ENCODE data around the gene DPH2.

The DPH2 gene

DNA sequence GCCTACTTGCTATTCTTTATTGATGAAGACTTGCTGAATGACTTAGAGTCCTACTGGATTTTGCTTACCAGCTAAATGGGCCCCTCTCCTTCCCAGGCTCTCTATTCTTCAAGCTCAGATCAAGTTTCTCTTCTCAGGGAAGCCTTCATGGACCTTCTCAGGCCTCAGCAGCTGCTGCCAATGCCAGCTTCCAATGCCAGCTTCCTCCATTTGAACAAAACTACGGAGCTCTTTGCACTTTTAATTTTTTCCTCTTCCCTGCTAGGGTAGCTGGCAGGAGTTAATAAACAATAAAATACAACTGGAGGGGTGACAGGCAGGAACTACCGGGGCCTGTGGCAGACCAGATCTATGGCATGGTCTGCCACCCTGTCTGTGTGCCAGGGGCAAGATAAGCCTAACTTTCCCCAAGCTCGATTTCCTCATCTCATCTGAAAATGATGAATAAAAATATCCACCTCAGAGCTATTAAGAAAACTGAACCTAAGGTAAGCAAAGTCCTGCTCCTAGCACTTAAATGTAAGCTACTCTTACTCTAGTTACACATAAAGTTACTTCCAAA is 24.1 kb upstream of the DPH2 start:
- peak in 2 of 14 donors; percentile 18 to 45 for DNase-seq

DNA sequence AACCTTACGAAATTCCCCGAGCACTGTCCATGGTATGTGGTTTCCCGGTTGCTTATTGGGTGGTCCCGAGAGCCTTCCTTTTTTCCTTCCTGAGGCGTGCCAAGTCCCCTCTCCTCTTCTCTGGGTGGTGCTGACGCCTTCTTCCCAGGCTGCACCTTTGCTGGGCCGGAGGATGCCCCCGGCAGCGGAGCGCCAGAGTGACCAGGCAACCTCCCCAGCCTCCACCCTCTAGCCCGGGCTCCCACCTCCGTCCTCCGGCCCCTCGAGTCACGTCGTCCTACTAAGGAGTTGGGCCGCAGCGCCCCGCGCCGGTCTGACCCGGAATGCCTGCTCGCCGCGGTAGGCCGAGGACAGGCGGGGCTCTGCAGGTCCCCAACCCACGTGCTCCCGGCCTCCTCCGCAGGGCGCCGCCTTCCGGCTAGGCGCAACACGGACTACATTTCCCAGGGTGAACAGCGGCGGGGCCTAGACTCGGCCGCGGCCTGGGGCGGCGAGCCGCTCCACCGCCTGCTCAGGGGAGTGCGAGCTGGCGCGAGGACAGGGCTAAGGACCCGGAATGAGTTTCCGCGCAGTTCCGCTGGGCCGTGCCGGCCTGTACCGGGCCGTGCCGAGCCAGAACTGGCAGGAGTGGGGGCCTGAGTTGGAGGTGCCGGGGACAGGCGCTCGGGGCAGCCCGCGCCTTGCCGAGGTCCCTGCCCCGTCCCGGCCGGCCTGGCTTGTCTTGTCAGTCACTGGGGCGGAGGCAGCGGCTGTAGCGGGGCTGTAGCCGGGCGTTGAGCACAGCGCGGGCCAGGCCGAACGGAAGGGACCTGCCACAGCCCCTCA is 23.4 kb upstream of the DPH2 start, which contains the start of gene IPO13:
TSS of gene IPO13 (plus strand) at position 715 of the 825 bp plus-strand sequence. CDS start 651 bp downstream, outside the sequence.
- DNase-seq: peak; percentile 34 to 98 (median 96)

DNA sequence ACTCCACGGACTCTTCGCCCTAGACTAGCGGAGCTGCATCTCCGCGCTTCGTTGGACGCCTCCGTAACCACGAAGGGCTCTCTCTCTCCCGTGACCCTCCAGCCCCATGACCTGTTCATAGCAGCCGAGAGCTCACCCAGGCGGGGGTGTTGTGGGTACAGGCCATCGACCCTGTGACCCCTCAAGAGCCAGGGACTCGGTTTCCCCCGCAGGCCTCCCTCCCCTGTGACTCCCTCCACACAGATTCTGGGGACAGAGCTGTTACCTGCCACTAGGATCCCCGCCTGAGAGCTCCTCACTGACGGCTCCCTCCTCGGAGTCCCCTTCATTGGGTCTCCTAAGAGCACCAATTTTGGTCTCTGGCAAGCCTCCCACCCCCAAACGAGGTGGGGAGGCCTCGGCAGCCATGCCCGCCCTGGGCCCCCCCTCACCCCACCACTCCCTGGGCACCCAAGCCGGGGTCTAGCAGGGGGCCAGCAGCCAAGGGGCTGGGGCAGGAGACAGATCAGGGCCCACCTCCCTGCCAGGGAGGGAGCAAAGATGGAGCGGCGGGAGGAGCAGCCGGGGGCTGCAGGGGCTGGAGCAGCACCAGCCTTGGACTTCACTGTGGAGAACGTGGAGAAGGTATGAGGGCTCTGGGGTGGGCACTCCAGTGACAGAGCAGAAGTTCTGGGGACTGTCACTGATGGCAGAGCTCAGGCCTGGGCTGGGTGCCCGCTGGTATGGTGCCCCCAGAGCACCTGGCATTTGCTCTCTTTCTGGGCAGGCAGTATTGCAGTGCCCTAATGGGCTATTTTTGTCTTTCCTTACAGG is 22.5 kb upstream of the DPH2 start:
- DNase-seq: peak in 5 of 14 donors; percentile 29 to 63 (median 50)

DNA sequence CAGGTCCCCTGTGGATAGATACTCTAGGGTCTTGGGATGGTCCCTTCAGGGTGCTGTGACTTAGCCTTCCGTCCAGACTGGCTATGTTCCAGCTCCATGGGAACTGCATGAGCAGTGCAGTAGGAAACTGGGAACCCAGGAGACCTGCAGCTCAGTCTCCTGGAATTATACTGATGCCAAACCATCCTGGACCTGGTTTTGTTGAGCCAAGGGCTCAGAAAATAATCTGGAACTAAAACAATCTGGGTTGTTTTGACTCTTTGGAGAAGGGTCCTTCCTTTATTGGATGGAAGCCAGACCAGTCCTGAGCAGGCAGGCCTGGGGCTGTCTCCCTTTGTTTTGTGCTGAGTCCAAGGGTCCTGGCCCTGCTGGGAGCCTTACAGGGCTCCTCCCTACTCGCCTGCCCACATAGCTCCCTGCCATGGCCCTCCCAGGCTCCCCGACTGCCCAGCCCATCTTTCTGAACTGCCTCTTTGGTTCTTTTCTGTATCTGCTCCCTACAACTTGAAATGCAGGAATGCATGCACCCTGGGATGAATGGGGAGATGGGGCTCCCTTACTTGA is 21.9 kb upstream of the DPH2 start:
- peak in 3 of 14 donors; percentile 26 to 34 (median 33) for DNase-seq

DNA sequence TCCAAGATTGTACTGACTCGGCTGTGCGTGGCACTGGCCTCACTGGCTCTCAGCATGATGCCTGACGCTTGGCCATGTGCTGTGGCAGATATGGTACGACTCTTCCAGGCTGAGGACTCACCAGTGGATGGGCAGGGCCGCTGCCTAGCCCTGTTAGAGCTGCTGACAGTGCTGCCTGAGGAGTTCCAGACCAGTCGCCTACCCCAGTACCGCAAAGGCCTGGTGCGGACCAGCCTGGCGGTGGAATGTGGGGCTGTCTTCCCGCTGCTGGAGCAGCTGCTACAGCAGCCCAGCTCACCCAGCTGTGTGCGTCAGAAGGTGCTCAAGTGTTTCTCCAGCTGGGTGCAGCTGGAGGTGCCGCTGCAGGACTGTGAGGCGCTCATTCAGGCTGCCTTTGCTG is 20.1 kb upstream of the DPH2 start:
- peak in 2 of 14 donors; percentile 22 to 41 for DNase-seq

DNA sequence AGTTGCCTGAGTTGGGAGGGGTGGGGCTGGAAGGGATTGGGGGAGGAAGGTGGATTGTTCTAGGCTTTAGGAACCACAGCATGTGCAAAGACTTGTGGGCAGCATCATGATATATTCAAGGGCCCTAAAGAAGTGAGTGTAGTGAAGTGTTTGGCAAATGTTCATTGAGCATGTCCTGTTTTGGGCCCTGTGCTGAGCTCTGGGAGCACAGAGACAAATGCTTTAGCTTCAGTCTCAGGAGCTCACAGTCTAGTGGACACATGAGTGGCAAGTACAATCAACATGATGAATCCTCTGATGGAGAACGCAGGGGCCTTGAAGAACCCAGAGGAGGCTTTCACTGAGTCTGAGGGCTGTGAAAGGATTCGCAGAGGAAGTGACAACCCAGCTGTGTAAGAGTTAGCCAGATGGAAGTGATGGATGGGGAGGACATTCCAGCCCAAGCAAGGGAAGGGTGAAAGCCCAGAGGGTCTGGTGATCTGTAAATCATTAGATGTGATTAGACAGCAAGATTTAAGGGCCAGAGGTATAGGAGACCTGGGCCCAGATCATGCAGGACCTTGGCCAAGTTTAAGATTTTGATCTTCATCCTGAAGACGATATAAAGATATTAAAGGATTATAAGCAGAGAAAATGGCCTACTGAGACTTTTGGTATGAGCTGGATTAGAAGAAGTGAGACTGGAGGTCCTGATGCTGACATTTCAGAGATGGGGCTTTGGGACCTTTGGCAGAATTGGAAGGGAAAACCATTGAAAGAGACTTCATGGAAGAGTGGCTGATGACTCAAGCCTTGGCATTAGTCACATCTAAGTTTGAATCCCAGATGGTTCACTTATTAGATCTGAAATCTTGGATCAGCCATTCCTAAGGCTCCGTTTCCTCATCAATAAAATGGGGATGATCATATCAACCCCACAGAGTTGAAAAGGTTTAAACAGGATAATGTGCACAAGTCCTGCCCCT is 18.5 kb upstream of the DPH2 start:
- DNase-seq: no peak

DNA sequence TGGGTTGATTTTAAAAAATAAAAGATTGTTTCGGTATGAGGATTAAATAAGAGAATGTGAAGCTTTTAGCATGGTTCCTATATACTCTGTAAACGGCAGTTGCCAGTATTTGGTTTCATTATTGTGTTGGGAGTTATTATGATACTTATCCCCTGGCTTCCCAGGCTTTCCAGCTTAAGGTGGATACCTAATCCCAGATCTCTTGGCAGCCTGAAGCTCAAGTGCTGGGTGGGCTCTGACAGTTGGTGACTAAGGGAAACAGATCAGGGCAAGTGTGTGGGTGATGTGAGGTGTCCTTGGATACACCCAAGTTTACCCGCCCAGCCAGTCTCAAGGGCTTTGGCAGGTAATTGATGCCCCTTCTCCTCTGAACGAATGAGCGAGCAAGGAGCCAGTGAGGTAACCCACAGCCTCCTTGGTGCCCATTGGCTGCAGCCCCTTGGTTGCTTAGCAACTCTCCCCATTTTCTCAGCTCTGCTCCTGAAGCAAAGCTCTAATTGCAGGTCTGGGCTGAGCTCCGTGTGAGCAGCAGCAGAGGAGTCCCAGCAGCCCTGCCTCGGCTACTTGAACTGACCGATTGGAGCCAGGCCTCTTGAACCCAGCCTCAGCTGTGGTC is 17.0 kb upstream of the DPH2 start:
- peak in 2 of 14 donors; percentile 20 to 34 for DNase-seq

DNA sequence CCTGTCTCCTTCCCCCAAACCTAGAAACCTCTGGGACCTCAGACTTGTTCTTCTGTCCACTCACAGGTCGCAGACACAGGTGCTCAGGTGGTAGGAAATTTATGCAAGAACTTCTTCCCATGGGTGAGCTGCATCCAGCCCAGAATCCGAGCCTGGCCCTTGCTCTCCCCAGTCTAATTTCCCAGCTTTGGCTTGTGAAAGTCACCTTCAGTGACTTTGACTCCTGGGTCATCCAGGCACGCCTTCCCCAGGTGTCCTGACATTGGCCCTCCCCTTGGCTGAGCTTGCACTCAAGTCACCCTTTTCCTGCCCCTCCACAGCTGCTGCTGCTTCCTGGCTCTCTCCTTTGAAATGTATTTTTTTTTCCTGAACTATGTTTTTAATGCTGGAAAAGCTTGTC is 16.4 kb upstream of the DPH2 start:
- DNase-seq: no peak

DNA sequence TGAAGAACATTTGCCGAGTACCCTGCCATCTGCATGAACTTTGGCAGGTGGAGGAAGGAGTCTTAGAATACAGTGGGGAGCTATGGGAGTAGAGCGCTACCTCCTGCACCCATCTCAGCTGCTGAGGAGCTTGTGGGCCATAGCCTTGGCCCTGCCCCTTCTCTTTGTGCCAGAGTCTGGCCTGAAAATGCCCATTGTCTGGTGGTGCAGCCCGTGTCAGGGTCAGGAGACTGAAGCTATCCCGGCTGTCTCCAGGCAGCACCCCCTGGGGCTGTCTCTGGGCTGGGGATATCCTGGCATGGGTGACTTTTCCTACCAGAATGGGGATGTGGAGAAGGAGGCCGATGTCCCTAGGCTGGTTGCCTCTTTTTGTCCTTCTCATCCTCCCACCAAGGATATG is 15.8 kb upstream of the DPH2 start:
- DNase-seq: peak in 12 of 14 donors; percentile 22 to 83 (median 68)

DNA sequence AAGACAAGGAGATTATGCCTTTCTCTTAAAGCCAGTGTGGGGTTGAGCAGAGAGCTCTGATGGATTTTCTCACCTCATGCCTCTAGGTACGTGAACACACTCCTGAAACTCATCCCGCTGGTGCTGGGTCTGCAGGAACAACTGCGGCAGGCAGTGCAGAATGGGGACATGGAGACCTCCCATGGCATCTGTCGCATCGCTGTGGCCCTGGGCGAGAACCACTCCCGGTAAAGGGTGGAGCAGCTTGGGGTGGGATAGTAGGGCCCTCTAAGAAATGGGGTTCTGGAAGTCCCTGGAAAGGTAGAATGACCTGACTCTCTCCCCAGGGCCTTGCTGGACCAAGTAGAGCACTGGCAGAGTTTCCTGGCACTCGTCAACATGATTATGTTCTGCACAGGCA is 13.6 kb upstream of the DPH2 start:
- no peak for DNase-seq

DNA sequence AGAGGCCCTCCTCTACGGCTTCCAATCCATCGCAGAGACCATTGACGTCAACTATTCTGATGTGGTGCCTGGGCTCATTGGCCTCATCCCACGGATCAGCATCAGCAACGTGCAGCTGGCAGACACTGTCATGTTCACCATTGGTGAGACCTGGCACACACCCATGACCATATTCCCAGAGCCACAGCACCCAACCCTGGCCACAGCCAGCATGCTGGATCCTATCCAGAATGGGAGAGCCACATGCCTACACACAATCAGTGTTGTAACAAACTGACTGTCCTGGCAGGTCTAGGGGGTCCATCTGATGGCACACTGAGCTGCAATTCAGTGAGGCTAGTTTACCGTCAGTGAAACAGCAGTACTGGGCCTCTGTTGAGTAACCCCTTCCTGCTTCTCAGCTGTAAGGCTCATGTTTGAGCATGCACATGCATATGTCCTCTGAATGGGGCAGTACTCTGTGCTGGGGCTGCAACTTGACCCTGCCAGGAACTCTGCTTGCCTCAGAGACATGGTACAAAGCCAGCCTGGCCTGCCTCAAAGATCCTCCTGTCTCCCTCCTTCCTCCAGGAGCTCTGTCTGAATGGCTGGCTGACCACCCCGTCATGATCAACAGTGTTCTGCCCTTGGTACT is 12.3 kb upstream of the DPH2 start:
- no peak for DNase-seq

DNA sequence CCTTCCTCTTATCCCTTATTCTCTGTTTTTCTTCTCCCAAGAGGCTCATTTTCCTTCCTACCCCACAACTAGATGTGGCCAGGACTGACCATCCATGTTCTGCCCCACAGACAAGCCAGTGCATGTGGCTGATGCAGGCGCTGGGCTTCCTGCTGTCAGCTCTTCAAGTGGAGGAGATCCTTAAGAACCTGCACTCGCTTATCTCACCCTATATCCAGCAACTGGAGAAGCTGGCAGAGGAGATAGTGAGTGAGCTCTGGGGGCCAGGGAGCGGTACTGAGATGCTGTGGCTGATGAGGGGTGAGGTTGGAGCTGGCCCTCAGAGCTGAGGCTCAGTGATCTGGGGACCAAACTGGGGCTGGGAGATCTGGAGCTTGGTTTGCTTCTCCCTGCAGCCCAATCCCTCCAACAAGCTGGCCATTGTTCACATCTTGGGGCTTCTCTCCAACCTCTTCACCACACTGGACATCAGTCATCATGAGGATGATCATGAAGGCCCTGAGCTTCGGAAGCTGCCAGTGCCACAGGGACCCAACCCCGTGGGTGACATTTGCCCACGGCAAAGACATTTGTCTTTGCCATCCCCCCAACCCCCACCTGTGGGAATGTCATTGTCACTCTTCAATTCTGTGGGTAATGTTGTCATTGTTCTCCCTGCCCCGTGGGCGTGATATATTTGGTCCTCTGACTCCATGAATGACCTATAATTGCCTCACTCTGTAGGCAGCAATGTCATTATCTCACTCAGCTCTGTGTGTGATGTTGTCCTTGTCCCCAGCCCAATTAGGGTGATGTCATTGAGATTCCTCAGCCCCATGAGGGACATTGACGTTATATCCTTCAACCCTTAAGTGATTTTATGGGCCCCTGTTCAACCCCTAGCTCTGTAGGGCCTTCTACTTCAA is 11.2 kb upstream of the DPH2 start:
- no peak for DNase-seq

DNA sequence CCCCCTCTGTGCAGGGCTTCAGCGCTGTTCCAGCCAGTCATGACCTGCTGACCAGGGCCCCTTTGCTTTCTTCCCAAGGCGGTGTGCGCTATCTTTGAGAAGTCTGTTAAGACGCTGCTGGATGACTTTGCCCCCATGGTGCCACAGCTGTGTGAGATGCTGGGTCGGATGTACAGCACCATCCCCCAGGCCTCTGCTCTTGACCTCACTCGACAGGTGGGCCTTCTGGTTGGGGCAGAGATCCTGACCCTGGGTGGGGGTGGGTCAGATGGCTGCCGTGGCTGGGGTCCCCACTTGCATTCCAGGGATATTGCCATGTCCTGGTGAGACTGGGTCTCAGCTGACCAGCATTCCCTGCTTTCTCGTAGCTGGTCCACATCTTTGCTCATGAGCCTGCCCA is 9.0 kb upstream of the DPH2 start:
- DNase-seq: no peak

DNA sequence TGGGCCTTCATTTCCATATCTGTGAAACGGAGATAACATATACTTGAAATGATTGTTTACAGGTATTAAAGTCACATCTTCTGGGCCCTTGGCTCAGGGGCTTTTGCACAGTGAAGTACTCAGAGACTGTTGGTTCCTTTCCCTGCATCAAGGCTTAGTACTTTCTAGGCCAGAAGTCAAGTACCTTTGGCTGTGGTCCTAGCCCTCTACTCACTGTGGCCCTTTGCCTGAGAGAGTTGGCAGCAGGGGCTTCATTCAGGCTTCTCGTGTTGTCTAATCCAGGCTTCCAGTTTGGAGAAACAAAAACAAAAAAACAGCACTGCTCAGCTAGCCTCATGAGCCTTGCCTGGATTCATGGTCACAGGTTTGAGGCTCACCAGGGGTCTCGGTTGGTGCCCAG is 8.1 kb upstream of the DPH2 start:
- DNase-seq: peak in 6 of 14 donors; percentile 2 to 45 (median 32)

DNA sequence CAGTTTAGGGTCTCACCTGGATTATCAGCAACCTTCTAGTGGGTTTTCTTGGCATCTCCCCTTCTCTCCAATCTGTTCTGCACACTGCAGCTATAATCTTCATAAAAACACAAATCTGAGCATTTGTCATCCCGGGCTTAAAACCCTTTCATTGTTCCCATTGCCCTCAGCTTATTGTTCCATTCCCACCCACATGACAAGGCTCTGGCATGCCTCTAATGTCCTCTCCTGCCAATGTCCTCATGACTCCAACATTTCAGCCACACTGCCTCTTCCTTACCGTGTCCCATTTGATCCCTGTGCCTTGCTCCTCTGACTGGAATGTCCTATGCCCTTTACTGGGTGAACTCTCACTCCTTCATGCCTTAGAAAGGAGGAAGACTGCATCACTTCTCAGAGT is 7.5 kb upstream of the DPH2 start:
- peak in 7 of 14 donors; percentile 22 to 62 (median 34) for DNase-seq

DNA sequence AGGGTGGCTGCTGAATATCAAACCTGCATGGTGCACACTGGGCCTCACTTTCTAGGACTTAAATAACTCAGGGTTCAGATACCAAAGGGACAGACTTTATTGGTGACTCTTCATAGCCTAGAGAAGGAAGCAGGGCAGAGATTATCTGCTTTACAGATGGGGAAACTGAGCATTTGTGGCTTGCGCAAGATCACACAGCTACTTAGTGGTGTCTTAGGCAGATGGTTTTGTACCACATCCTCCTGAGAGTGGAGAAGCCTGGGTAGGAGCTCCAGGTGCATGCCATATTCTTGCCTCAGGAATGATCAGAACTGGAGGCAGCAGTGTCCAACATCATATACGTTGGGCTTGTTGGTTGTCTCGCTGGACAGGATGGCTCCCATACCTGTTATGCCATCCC is 6.8 kb upstream of the DPH2 start:
- DNase-seq: no peak

DNA sequence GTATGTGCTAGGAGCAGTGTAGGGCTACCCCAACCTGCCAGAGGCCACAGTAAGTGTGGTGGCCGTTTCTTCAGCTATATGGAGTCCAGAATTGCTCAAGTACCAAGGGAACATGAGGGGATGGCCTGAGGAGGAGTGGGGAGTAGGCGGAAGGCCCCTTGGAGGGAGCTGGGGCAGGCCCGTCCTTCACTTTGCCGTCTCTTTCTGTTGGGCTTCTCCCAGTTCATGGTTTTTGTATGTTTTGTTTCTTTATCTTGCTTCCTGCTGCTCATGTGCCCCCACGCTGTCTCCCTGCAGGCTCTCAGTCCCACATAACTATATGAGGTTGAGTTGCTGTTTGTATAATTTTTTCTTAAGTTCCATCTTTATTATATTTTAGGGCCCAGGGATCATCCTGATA is 5.9 kb upstream of the DPH2 start:
- no peak for DNase-seq

DNA sequence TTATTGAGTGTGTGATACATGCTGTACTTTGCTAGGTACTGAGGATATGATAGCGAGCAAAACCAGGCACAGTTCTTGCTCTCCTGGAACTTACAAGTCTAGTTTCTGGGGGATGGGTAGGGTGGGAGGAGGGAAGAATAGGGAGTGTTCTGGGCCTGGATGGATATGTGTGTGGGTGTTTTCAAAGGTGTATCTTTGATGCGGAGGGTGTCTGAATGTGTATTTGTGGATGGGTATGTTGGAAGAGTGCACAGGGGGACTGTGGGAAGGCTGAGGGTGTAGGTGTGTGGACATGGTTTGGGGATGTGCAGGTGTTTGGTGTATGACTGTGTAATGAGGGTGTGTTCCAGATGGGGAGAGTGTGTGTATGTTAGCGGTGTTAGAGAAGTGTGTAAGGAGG is 4.5 kb upstream of the DPH2 start:
- no peak for DNase-seq

DNA sequence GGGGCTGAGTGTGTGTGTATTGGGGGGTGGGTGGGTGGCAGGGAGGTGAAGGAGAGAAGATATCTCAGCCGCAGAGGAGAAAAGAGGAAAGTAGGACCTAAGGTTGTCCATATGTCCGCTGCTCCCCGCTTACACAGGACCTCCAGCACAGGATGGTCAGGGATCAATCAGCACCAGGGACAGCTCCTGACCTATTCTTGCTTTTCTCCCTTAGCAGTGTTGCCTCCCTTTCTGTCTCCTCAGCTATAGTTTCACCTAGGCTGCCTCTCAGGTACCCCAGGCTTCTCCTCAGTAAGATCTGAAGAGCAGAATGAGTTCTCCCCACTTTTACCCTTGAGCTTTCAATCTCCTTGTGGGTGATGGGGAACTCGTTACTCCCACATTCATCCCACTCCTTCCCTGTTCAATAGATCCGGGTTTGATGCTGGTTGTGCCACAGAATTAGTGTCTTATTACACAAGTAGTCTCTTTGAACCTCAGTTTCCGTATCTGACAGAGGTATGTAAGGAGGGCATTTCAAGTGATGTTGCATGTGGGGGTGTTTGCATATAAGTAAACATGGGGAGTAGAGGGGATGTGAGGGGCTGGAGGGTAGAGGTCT is 1.4 kb upstream of the DPH2 start:
- no peak for DNase-seq

Measured in C1 segment of cervical spinal cord (tissue), 14 donors.